HG02852 (cell line): ENCODE measurements around the gene TMBIM4.
"Not testable (repeated sequence)": the region's sequence is repeated elsewhere in the genome, so short reads cannot be mapped to it uniquely, and the experiment has no call there.

Experiments
- ATAC-seq: cut with Tn5 transposase; IDR thresholded peaks from one replicate; pipeline ENCODE4 v1.9.1; 2021; ENCODE audit warnings: mild to moderate bottlenecking, moderate library complexity; ENCODE audit not compliant: unreplicated experiment

TMBIM4 gene, protein sequence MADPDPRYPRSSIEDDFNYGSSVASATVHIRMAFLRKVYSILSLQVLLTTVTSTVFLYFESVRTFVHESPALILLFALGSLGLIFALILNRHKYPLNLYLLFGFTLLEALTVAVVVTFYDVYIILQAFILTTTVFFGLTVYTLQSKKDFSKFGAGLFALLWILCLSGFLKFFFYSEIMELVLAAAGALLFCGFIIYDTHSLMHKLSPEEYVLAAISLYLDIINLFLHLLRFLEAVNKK

DNA sequence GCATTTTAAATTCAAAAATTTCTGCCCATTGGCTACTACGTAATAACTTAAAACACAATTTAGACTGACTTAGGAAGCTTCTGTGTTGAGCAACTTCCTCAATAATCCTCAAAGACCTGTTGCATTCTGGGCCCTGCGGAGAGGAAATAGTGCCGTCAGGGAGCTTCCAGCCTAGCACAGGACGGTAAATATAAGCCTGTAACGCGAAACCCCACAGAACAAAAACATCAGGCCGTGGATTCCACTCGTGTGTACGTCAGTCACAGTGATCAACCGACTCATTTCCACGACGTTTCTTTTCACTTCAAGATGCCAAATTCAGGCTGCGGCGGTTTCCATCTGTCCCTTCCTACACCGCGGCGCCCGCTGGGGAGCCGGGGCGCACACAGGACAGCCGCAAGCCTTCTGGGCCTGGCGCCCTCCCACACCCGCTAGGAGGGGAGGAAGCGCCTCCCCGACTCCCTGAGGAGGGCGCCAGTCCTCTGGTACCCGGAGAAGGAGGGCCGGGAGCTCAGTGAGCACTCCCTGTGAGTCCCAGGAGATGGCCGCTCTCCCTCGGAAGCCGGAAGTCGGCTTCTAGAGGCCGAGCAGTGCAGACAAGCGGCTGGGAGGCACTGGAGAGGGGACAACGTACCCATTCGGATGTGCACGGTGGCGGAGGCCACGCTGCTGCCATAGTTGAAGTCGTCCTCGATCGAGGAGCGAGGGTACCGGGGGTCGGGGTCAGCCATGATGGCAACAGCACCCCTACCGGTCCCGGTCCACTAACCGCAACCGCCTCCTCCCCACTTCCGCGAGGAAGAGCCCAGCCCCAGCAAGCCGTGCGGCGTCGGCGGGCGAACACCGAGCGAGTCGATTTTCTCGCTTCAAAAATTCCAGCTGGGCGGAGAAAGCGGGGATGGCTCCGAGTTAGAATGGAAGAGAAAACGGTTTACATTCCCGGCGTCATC, at the start of gene TMBIM4:
Gene TMBIM4 (minus strand): TSS at position 776 of the 950 bp plus-strand sequence. CDS start 45 bp downstream, at position 731.
- peak; percentile 83 for ATAC-seq

DNA sequence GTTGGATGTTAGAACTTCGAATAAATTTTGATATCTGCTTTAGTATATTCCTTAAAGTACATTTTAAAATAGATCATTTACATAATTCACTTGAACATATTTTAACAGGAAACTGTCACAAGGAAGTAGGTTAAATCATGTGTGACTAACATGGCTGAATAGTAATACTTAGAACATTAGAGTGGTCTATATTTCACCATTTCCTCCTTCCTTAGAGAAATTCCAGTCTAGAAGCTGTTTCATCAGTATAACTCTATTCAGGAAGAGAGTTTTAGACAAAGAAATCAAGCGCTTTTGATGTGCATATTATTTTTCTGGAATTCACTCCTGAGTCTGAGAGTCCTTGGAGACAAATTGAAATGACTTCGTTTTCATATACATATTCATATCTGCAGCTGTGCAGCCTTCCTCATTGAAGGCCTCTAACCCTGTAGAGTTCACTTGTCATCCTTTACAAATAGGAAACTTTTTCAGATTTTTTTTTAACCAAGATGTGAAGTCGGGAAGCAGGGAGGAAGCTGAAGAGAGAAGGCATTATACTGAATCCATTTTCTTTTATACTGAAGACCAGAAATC, 47.6 kb upstream of the TMBIM4 start:
- ATAC-seq, result no peak

DNA sequence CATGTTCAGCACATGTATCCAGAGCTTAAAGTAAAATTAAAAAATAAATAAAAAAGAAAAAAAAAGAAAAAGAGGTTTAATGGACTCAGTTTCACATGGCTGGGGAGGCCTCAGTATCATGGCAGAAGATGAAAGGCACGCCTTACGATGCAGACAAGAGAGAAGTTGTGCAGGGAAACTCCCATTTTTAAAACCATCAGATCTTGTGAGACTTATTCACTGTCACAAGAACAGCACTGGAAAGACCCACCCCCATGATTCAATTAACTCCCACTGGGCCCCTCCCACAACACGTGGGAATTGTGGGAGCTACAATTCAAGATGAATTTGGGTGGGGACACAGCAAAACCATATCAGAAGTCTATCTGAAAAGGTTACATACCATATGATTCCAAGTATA, 43.2 kb upstream of the TMBIM4 start:
- ATAC-seq, result not testable (repeated sequence)

DNA sequence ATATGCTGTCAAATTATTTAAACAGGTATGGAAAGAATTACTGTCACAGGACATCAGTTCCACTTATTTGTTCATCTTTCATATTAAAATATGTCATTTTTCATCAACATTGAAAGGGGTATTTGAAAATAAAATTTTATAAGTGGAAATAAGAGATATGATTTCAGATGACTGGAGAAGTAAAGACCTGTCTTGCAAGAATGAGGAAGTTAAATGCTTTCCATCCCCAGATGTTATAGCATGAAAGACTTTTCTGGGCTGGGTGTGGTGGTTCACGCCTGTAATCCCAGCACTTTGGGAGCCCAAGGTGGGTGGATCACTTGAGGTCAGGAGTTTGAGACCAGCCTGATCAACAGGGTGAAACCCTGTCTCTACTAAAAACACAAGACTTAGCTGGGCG, 41.8 kb upstream of the TMBIM4 start:
- not testable (repeated sequence) for ATAC-seq

DNA sequence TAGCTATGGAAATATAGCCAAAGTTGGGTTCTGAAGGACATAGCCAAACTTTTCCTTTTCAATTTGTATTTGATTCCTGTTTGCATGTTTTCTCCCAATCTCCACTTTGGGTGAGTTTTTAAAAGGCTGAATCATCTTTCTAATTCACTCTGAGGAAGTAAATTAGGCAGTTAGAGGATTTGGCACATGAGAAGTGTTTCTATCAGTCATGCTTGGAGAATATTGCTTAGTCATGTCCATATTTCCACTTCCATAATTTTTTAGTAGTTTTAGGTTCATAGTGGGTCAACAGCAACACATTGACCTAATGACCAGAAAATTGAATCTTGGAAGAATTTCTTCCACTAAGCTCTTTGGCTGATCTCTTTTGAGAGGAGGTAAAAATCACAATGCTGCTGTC, 41.0 kb upstream of the TMBIM4 start:
- no peak for ATAC-seq

DNA sequence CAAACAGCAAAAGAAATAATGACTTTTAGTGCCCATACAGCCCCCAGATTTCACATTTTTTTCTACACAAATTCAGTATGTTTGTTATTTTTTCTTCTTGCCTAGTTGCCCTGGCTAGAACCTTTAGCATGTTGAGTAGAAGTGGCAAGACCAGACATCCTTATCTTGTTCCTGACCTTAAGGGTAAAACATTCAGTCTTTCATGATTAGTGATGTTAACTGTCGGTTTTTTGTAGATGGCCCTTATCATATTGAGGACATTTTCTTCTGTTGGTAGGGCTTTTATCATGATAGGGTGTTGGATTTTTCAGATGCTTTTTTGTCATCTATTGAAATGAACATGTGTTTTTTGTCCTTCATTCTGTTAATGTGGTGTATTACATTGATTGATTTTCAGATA, 36.3 kb upstream of the TMBIM4 start:
- no peak for ATAC-seq

DNA sequence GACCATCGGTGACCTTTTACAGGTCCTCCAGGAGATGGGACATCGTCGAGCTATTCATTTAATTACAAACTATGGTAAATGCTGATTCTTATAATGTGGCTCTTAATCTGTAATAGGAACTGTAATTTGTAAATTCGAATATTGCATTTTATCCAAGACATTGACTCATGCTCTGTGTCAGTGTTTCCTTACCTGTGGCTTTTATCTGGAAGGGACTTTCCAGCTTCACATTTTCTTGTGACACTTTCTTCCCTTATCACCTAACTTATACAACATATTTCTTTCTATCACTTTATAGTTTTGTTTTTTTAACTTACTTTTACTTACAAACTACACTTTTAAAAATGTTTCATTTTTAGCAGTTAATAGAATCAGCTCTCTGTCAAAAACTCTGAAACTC, 34.0 kb upstream of the TMBIM4 start:
- ATAC-seq, result no peak

DNA sequence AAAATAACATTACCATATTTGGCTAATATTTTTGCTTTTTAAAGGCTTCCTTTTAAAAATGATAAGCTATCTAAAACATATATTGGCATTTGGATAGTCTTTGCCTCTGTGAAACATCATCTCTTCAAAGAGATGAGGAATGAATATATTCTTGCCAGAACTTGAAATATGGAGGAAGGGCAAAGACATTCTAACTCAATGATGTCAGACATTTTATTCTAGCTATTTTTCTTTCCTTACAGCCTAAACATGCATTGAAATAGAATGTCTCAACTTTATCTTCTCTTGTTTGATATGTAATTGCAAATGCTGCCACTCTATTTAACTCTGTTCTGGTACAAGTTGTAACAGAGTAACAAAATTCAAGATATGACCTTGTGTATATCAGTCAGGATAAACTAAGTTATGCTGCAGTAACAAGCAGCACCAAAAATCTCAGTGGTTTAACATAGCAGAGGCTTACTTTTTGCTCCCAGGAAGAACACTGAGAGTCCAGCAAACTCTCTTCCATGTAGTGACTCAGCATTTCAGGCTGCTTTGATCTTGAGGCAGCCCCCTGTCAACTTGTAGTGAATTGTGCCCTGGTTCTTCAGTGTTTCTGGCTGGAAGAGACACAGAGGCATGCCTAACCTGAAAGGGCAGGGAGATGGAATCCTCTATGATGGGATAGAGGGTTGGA, 30.2 kb upstream of the TMBIM4 start:
- no peak for ATAC-seq

DNA sequence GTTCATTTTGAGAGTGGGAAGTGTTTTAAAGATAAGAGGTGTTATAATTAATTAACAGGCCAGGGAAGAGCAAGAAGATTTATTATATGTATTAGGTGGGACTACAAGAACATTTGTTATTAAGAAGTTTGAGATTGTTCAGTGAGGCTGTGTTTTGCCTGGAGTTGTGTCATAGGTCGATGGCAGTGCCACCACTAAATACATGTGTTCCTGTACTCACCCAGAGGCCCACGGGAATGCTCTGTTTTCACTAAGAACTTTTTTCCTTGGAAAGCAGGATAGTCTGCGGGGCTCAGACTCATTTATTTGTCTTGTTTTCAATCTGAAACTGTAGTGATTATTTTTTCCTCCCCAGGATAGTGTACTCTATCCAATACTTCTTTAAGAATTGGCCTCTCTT, 29.3 kb upstream of the TMBIM4 start:
- no peak for ATAC-seq

DNA sequence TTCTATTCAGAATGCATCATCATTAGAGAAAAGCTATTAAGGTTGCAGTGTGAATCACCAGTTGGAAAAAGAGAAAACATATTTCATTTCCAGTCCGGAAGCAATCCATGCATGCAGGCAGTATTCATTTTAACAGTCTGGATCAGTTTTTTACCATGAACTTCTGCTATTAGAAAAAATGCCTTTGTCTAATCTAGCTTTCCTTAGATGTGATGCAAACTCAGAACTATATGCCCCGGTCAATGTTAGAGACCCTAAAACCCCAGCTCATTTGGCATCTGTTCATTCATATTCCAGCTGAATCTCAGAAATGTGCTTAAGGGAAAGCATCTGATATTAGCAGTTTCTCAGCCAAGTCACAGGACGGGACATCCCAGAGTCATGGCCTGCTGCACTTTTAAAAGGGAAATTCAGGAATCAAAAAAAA, 27.7 kb upstream of the TMBIM4 start:
- ATAC-seq, result no peak

DNA sequence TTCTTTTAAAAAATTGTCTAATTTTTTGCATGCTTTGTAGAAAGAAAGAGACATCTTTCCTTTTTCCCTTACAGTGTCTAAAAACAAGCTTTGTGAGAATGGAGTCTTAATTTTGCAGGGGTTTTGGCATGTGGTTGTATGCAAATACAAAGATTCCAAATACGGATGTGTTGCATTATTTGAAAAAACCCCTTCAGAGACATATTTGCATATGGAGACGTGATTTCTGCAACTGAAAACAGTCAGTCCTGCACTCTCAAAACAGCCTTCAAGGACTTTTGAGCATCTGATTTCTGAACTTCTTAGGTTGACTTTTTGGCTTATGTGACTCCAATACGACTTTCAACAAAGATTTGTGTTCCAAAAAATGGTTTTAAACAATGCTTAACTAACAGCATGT, 27.0 kb upstream of the TMBIM4 start:
- peak; percentile 92 for ATAC-seq

DNA sequence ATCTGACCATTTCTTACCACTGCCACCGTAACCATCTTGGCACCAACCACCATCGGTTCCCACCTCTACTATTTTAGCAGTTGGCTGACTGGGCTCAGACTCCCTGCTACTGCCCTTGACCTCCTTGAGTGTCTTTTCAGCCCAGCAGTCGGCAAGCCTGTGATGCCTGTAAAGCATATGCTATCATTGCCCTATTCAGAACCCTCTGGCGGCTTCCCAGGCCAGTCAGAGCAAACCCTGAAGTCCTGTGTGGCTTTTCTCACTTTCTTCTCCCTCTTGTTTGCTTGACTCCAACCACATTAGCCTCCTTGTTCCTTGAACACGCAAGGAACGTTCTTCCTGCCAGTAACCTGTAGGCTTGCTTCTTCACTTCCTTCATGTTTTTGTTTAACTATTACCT, 25.4 kb upstream of the TMBIM4 start:
- ATAC-seq, result no peak

DNA sequence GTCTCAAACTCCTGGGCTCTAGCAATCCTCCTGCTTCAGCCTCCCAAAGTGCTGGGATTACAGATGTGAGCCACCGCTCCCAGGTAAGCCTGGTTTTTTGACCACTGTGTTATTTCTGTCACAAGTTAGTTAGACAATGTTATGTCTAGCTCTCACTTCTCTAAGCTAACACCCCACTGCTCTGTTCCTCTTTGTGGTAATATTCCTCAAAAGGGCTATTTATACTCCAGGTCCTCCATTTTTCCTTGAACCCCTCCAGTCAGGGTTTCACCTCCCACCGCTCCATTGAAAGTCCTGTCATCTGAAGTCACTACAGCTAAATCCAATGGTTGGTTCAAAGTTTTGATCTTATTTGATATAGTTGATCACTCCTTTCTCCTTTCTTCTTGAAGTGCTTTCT, 24.3 kb upstream of the TMBIM4 start:
- ATAC-seq, result no peak

DNA sequence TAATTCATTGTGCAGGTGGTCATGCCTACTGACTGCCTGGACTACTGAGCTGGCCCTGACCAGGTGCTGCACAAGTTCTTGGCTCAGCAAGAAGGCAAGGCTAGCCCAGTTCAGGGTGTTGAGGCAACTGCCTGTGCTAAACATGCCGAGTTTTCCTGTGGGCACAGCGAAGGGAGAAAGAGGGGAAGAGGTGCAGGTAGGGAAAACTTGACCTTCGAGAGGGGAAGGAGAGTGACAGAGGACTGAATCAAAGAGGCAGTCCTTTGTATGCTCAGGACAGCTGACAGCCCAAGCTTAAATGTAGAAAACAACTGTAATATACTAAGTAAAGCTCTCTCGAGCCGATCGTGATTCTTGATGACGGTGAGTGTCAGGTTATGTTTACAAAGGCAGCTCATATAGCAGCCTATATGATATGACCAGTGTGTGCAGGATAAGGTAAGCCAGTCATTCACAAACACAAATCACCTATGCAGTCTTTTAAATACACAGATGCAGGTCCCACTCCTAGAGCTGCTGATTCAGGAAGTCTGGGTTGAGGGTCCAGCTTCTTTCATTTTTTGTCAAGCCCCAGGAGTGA, 21.8 kb upstream of the TMBIM4 start:
- no peak for ATAC-seq

DNA sequence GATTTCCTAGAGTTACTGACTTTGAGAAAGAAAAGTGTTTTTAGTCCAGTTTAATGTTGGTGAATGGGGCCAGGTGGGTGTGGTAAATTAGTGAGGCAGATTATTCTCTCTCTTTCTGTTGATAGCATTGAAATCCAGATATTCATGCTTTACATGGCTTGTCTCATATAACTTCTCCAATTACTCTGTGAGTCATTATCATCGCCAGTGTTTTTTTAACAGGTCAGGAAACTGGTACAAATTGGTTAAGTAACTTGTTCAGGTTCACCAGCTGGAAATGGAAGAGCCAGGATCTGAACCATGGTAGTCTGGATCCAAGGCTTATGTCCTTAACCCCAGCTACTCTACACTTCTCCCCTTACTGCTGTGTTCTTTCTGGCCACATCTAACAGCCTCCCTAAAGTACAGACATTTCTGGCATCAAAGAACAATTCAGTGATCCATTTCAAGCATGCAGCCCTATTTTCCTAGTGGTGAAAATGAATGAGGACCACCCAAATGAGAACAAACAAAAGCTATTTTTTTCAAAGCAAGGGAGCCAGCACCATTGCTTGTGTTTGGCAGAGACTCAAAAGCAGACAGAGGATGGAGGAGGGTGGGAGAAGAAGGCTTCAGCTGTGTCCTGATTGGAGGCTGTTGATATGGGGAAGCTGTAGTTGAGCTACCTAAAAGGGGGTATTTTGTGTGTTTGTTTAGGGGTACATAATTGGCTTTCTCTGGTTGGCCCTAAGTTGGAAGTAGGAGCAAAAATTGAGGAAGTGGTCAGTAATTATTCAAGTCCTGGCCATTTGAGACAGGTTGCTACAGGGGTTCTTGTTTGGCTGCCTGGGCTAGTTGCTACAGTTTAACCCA, 20.9 kb upstream of the TMBIM4 start:
- no peak for ATAC-seq

DNA sequence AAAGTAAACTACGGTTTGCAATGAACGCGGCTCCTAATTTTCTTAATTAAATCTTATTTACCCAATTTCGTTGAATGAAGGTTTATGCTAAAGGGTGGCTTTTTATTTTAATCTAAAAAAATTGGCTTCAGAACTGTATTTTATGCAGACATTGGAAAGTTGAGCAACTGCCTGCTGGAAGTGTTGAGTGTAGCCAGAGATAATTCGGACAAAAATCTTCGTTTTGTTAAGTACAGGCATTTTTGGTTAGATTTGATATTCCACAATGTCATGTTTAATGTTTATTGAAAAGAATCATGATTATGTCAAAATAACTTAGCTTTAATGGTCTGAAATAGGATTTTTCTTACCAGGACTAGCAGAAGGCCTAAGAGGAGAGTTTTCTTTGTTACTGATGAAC, 20.1 kb upstream of the TMBIM4 start:
- no peak for ATAC-seq

DNA sequence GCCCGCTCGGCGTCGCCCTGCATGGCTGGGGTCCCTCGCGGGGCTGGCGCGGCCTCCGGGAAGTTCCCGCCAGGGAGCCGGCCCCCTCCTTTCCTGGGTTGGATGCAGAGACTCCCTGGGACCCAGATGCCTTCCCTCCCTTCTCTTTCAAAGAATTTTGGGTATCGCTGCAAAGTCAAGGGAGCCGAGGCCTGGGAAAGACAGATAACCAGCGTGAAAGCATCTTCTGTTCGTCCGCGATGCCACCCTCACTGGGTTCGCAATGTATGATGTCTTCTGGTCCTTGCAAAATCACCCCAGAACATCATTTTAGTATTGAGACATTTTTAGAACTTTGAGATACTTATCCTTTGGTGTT, 19.7 kb upstream of the TMBIM4 start:
- peak; percentile 8 for ATAC-seq

DNA sequence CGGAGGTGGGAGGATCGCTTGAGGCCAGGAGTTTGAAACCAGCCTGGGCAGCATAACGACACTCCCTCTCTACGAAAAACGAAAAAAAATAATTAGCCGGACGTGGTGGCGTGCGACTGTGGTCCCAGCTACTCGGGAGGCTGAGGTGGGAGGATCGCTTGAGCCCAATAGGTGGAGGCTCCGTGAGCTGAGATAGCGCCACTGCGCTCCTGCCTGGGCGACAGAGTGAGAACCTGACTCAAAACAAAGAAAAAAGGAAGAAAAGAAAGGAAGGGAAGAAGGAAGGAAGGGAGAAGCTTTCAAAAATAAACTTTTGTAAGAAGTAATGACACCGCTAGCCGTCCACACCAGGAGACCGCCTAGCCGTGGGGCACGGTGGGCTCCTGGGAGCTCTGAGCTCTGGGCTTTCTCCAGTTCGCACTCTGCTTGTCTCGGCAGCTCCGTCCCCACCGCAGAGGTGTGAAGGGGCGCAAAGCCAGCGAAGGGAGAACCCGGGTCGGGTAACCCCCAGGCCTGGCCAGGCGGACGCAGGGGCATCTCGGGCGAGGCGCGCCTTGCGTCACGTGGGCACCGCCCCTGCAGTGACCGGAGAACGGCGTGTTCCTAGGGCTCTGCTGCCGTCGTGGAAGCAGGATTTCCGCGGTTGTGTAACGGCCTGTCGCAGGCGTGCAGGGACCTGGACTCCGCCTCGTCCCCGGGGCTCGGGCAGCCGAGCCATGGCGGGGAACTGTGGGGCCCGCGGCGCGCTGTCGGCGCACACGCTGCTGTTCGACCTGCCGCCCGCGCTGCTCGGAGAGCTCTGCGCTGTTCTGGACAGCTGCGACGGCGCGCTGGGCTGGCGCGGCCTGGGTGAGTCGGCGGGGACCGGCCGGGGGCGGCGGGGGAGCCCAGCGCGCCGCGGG, 19.0 kb upstream of the TMBIM4 start, which contains the start of gene IRAK3:
Gene IRAK3 (plus strand): TSS at position 631 of the 902 bp plus-strand sequence. CDS start 86 bp downstream, at position 717.
- ATAC-seq, result peak; percentile 61

DNA sequence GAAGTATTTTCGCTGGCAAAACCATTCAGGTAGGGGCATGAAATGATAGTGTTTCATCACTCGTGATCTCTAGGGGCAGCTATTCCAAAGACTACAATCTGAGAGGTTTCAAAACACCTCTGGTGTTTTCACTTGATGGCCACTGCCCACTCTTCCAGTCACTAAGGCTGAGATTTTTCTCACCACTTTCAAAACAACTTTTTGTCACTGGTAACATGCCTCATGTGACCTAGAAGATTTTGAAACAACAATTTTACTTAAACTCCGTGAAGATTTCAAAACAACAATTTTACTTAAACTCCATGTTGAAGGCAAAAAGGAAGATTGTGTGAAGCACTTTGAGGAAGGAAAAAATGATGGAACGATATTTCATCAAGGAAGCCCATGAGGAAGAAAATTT, 18.0 kb upstream of the TMBIM4 start:
- ATAC-seq, result no peak
